ENCODE measurements around the gene SPTBN2.

The SPTBN2 gene

DNA sequence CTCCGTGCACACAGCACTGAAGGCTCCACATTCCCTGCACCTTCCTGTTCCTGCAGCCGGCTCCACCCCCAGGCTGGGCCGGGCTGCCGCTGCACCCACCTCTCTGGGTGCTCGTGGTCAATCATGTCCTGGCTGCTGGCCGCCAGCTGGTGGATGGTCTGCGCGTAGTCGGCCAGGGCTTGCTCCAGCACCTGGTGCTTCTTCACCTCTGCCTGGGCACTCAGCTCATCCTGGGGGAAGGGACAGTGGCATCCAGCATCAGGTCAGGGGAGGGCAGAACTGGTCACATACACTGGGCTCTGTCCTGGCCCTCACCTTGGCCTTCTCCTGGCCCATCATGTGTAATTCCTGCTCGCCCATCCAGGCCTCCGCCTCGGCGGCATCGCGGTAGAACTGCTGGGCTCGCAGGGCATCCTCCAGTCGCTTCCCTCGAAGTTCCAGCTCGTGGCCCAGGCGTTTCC is 36.1 kb downstream of the SPTBN2 start:
- no peak overlapping the region for H2BK15ac ChIP-seq (replicated peaks; ENCODE audit: low read depth)
- no peaks in the 10 kb centered on the region for H3K4me1 ChIP-seq (ENCODE audit: control insufficient read depth, low read depth, low read length)
- DNase-seq, result no peak
- H3K4me2 ChIP-seq (ENCODE audit: low read length), result no peak overlapping the region
- H3K56ac ChIP-seq (ENCODE audit: low read length), result no peak overlapping the region
- no peaks in the 10 kb centered on the region for H3K79me2 ChIP-seq (ENCODE audit: control insufficient read depth, insufficient read depth, low read length)
- peaks cover 2% of the 10 kb centered on the region for H3K36me3 ChIP-seq (ENCODE audit: control insufficient read depth, insufficient read depth, low read length)
- no peak overlapping the region for H3K23ac ChIP-seq (ENCODE audit: low read length)
- no peak overlapping the region for H2BK5ac ChIP-seq (ENCODE audit: low read length)
- no peaks in the 10 kb centered on the region for H3K27me3 ChIP-seq (ENCODE audit: insufficient read depth, low read length, poor library complexity)
- H2BK120ac ChIP-seq (ENCODE audit: low read depth, low read length), result no peak overlapping the region
- no peaks in the 10 kb centered on the region for H3K79me1 ChIP-seq (ENCODE audit: low read length)
- no peak overlapping the region for H3K27ac ChIP-seq (ENCODE audit: low read depth, low read length)
- no peak overlapping the region for H4K5ac ChIP-seq (ENCODE audit: low read length)
- H4K8ac ChIP-seq (ENCODE audit: low read depth, low read length), result no peak overlapping the region
- no peak overlapping the region for H3K4me3 ChIP-seq (ENCODE audit: low read length)
- no peak overlapping the region for H3K9ac ChIP-seq (ENCODE audit: low read length)
- H2AK5ac ChIP-seq (ENCODE audit: low read length), result no peak overlapping the region
- no CpG with 5 or more reads among the region's 20 CpGs for WGBS (ENCODE audit: extremely low coverage, insufficient coverage, low lambda C conversion rate)
- H3K18ac ChIP-seq (ENCODE audit: low read length), result no peak overlapping the region
- H3K4ac ChIP-seq (ENCODE audit: low read depth, low read length), result no peak overlapping the region

DNA sequence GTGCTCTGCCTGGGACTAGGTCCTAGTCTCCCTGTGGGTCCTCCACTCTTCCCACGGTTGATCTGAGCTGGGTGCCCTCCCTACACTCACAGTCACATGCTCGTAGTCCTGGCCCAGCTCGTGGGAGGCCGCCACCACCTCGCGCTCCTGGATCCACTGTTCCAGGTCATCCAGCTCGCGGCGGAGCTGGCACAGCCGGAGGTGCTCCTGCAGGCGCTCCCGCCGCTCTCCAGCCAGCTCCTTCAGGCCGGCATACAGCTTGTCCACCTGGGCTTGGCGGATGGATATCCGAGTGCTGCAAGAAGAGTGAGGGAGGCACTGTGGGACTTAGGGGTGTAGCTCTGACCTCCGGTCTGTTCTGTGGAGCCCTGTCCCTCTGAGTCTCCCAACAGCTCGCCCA is 36.6 kb downstream of the SPTBN2 start:
- no peaks in the 10 kb centered on the region for H3K4me1 ChIP-seq (ENCODE audit: control insufficient read depth, low read depth, low read length)
- no peaks in the 10 kb centered on the region for H3K79me2 ChIP-seq (ENCODE audit: control insufficient read depth, insufficient read depth, low read length)
- no peak overlapping the region for H3K18ac ChIP-seq (ENCODE audit: low read length)
- no peak overlapping the region for H4K5ac ChIP-seq (ENCODE audit: low read length)
- WGBS (ENCODE audit: extremely low coverage, insufficient coverage, low lambda C conversion rate), result no CpG with 5 or more reads among the region's 18 CpGs
- no peak overlapping the region for H2BK5ac ChIP-seq (ENCODE audit: low read length)
- no peaks in the 10 kb centered on the region for H3K27me3 ChIP-seq (ENCODE audit: insufficient read depth, low read length, poor library complexity)
- no peak overlapping the region for H2BK15ac ChIP-seq (replicated peaks; ENCODE audit: low read depth)
- no peak for DNase-seq
- H3K23ac ChIP-seq (ENCODE audit: low read length), result no peak overlapping the region
- no peak overlapping the region for H3K4me2 ChIP-seq (ENCODE audit: low read length)
- H2AK5ac ChIP-seq (ENCODE audit: low read length), result no peak overlapping the region
- H4K8ac ChIP-seq (ENCODE audit: low read depth, low read length), result no peak overlapping the region
- no peak overlapping the region for H3K4me3 ChIP-seq (ENCODE audit: low read length)
- H3K56ac ChIP-seq (ENCODE audit: low read length), result no peak overlapping the region
- no peak overlapping the region for H2BK120ac ChIP-seq (ENCODE audit: low read depth, low read length)
- no peak overlapping the region for H3K9ac ChIP-seq (ENCODE audit: low read length)
- no peaks in the 10 kb centered on the region for H3K79me1 ChIP-seq (ENCODE audit: low read length)
- no peak overlapping the region for H3K27ac ChIP-seq (ENCODE audit: low read depth, low read length)
- H3K4ac ChIP-seq (ENCODE audit: low read depth, low read length), result no peak overlapping the region
- no peaks in the 10 kb centered on the region for H3K36me3 ChIP-seq (ENCODE audit: control insufficient read depth, insufficient read depth, low read length)

GRCh38 chr11:66691311-66691980 is 37.6 kb downstream of the SPTBN2 start:
- H3K4me2 ChIP-seq (ENCODE audit: low read length), result no peak overlapping the region
- H2BK15ac ChIP-seq (replicated peaks; ENCODE audit: low read depth), result no peak overlapping the region
- no peaks in the 10 kb centered on the region for H3K79me1 ChIP-seq (ENCODE audit: low read length)
- H3K27ac ChIP-seq (ENCODE audit: low read depth, low read length), result no peak overlapping the region
- no peak overlapping the region for H2AK5ac ChIP-seq (ENCODE audit: low read length)
- no peak overlapping the region for H4K8ac ChIP-seq (ENCODE audit: low read depth, low read length)
- H3K36me3 ChIP-seq (ENCODE audit: control insufficient read depth, insufficient read depth, low read length), result no peaks in the 10 kb centered on the region
- H3K9ac ChIP-seq (ENCODE audit: low read length), result no peak overlapping the region
- H4K5ac ChIP-seq (ENCODE audit: low read length), result no peak overlapping the region
- no peak overlapping the region for H3K23ac ChIP-seq (ENCODE audit: low read length)
- no peak overlapping the region for H2BK5ac ChIP-seq (ENCODE audit: low read length)
- no CpG with 5 or more reads among the region's 38 CpGs for WGBS (ENCODE audit: extremely low coverage, insufficient coverage, low lambda C conversion rate)
- no peak overlapping the region for H2BK120ac ChIP-seq (ENCODE audit: low read depth, low read length)
- no peak overlapping the region for H3K18ac ChIP-seq (ENCODE audit: low read length)
- no peak overlapping the region for H3K4me3 ChIP-seq (ENCODE audit: low read length)
- H3K27me3 ChIP-seq (ENCODE audit: insufficient read depth, low read length, poor library complexity), result no peaks in the 10 kb centered on the region
- no peak overlapping the region for H3K56ac ChIP-seq (ENCODE audit: low read length)
- no peak overlapping the region for H3K4ac ChIP-seq (ENCODE audit: low read depth, low read length)
- no peak for DNase-seq
- no peaks in the 10 kb centered on the region for H3K4me1 ChIP-seq (ENCODE audit: control insufficient read depth, low read depth, low read length)
- H3K79me2 ChIP-seq (ENCODE audit: control insufficient read depth, insufficient read depth, low read length), result no peaks in the 10 kb centered on the region

DNA sequence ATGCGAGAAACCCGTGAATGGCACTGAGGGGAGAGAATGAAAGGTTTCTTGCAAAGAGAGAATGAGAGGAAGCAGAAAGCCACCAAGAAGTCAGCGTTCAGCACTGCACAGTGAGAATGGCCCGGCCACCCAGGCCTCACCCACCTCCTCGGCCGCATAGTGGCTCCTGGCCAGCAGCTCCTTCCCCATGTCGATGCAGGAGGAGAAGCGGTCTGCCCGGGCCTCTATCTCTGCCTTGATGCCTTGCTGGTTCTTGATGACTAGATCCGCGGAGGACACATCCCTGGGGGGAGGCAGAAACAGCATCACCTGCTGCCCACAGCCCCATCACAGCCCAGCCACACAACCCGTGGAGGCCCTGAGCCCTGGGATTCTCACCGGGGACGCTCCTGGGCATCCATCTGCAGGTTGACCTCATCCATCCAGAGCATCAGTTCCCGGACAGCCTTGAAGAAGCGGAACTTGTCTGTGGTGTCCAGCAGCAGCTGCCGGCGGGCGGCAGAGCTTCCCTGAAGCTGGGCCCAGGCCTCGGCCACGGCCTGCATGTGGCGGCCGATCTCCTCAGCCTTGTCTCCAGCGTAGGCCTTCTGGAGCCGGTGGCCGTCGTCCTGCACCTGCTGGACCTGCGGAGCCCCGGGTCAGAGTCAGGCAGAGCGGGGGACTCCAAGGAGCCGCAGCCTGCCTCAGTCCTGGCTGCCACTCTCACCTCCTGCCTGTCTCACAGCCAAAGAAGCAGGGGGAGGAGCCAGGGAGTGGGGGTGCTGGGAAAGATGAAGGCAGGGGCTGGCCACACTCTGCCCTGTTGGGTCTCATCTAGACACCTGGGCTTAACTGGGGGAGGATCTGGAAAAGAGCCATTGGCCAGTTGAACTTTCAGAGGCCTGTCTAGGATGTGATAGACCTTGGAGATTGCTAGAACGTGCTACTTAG is 39.1 kb downstream of the SPTBN2 start:
- Histone ChIP-seq H3K4me3 (ENCODE audit: low read length) (no peak overlapping the region), H3K56ac (ENCODE audit: low read length) (no peak overlapping the region), H2AK5ac (ENCODE audit: low read length) (no peak overlapping the region), H4K8ac (ENCODE audit: low read depth, low read length) (no peak overlapping the region), H2BK15ac (replicated peaks; ENCODE audit: low read depth) (no peak overlapping the region), H2BK120ac (ENCODE audit: low read depth, low read length) (no peak overlapping the region), H3K23ac (ENCODE audit: low read length) (no peak overlapping the region), H3K27me3 (ENCODE audit: insufficient read depth, low read length, poor library complexity) (no peaks in the 10 kb centered on the region), H3K36me3 (ENCODE audit: control insufficient read depth, insufficient read depth, low read length) (no peaks in the 10 kb centered on the region), H3K27ac (ENCODE audit: low read depth, low read length) (no peak overlapping the region), H3K9ac (ENCODE audit: low read length) (no peak overlapping the region), H3K79me2 (ENCODE audit: control insufficient read depth, insufficient read depth, low read length) (no peaks in the 10 kb centered on the region), H4K5ac (ENCODE audit: low read length) (no peak overlapping the region), H3K4ac (ENCODE audit: low read depth, low read length) (no peak overlapping the region), H3K4me2 (ENCODE audit: low read length) (no peak overlapping the region), H3K18ac (ENCODE audit: low read length) (no peak overlapping the region), H2BK5ac (ENCODE audit: low read length) (no peak overlapping the region), H3K4me1 (ENCODE audit: control insufficient read depth, low read depth, low read length) (no peaks in the 10 kb centered on the region), H3K79me1 (ENCODE audit: low read length) (no peaks in the 10 kb centered on the region)
- WGBS (ENCODE audit: extremely low coverage, insufficient coverage, low lambda C conversion rate), result no CpG with 5 or more reads among the region's 32 CpGs
- DNase-seq, result no peak

GRCh38 chr11:66688561-66689534 is 40.2 kb downstream of the SPTBN2 start:
- Histone ChIP-seq H3K23ac (ENCODE audit: low read length) (no peak overlapping the region), H2BK120ac (ENCODE audit: low read depth, low read length) (no peak overlapping the region), H3K4me3 (ENCODE audit: low read length) (no peak overlapping the region), H2BK5ac (ENCODE audit: low read length) (no peak overlapping the region), H4K5ac (ENCODE audit: low read length) (no peak overlapping the region), H4K8ac (ENCODE audit: low read depth, low read length) (no peak overlapping the region), H3K4me2 (ENCODE audit: low read length) (no peak overlapping the region), H3K4ac (ENCODE audit: low read depth, low read length) (no peak overlapping the region), H2AK5ac (ENCODE audit: low read length) (no peak overlapping the region), H3K27me3 (ENCODE audit: insufficient read depth, low read length, poor library complexity) (no peaks in the 10 kb centered on the region), H3K56ac (ENCODE audit: low read length) (no peak overlapping the region), H2BK15ac (replicated peaks; ENCODE audit: low read depth) (no peak overlapping the region), H3K79me2 (ENCODE audit: control insufficient read depth, insufficient read depth, low read length) (no peaks in the 10 kb centered on the region), H3K79me1 (ENCODE audit: low read length) (no peaks in the 10 kb centered on the region), H3K9ac (ENCODE audit: low read length) (no peak overlapping the region), H3K27ac (ENCODE audit: low read depth, low read length) (no peak overlapping the region), H3K36me3 (ENCODE audit: control insufficient read depth, insufficient read depth, low read length) (no peaks in the 10 kb centered on the region), H3K4me1 (ENCODE audit: control insufficient read depth, low read depth, low read length) (no peaks in the 10 kb centered on the region), H3K18ac (ENCODE audit: low read length) (no peak overlapping the region)
- WGBS (ENCODE audit: extremely low coverage, insufficient coverage, low lambda C conversion rate), result no CpG with 5 or more reads among the region's 28 CpGs
- DNase-seq, result no peak
